Fibroblast of lung (primary cell): ENCODE measurements around the gene SLC44A5. TPM values are rescaled to one million over a fixed set of nuclear protein-coding genes. Genes with fewer than 3 reads are reported as not detected.

Experiments used
- DNase-seq, 2 donors: peaks; one replicate each; pipeline versions ENCODE4 v3.0.0 to v3.0.0-alpha.2; 2010; ENCODE audit warnings: low read depth in 2 of 2
- H2AFZ ChIP-seq: 2 replicates; pipeline ENCODE4 v1.5.1; 2012; ENCODE audit warnings: low read length, control low read depth, inconsistent platforms
- H3K27ac ChIP-seq: 2 replicates; pipeline ENCODE4 v1.5.1; 2011; ENCODE audit warnings: low read length, control low read depth; ENCODE audit not compliant: insufficient read depth
- H3K27me3 ChIP-seq: 2 replicates; pipeline ENCODE4 v1.5.1; 2011; ENCODE audit warnings: mild to moderate bottlenecking, low read length; ENCODE audit not compliant: control insufficient read depth, insufficient read depth
- H3K36me3 ChIP-seq: 2 replicates; pipeline ENCODE4 v1.5.1; 2011; ENCODE audit warnings: low read length; ENCODE audit not compliant: control insufficient read depth, insufficient read depth
- H3K4me1 ChIP-seq: 2 replicates; pipeline ENCODE4 v1.5.1; 2011; ENCODE audit warnings: low read length; ENCODE audit not compliant: control insufficient read depth, insufficient read depth; ENCODE audit errors: extremely low read depth
- H3K4me2 ChIP-seq: 2 replicates; pipeline ENCODE4 v1.5.1; 2011; ENCODE audit warnings: low read length, control low read depth; ENCODE audit not compliant: insufficient read depth; ENCODE audit errors: extremely low read depth
- H3K4me3 ChIP-seq, 4 experiments: fragments of 200-600 bp in 1 of 4; sonication (generic) in 1 of 4; replicated peaks in 1 of 4; 2 replicates each; pipeline ENCODE4 v1.5.1; 2011 to 2016; ENCODE audit warnings: low read length in 4 of 4, low read depth in 3 of 4, mild to moderate bottlenecking in 3 of 4, control low read depth in 2 of 4, inconsistent platforms in 1 of 4, mixed read lengths in 1 of 4; ENCODE audit not compliant: insufficient read depth in 1 of 4; ENCODE audit errors: control extremely low read depth in 1 of 4
- H3K79me2 ChIP-seq: 2 replicates; pipeline ENCODE4 v1.5.1; 2012; ENCODE audit warnings: mild to moderate bottlenecking, low read length, inconsistent platforms; ENCODE audit not compliant: control insufficient read depth, insufficient read depth
- H3K9ac ChIP-seq: 2 replicates; pipeline ENCODE4 v1.5.1; 2011; ENCODE audit warnings: mild to moderate bottlenecking, low read length, control low read depth; ENCODE audit not compliant: insufficient read depth
- H3K9me3 ChIP-seq: 2 replicates; pipeline ENCODE4 v1.5.1; 2012; ENCODE audit warnings: low read depth, low read length; ENCODE audit not compliant: control insufficient read depth, insufficient read depth
- H4K20me1 ChIP-seq: 2 replicates; pipeline ENCODE4 v1.5.1; 2011; ENCODE audit warnings: low read length; ENCODE audit not compliant: control insufficient read depth, insufficient read depth; ENCODE audit errors: extremely low read depth
- CTCF ChIP-seq, 2 donors: IDR thresholded peaks in 1 of 2; conservative IDR thresholded peaks in 1 of 2; 1 replicate in 1 of 2; 2 replicates in 1 of 2; pipeline ENCODE4 v1.5.1; 2011 to 2012; ENCODE audit warnings: low read length in 2 of 2, control low read depth in 1 of 2, inconsistent platforms in 1 of 2, low read depth in 1 of 2, mild to moderate bottlenecking in 1 of 2
- EZH2 ChIP-seq: IDR thresholded peaks from 2 replicates; pipeline ENCODE4 v1.5.1; 2012; ENCODE audit warnings: low read length, control low read depth, mild to moderate bottlenecking; ENCODE audit errors: missing control alignments
- polyA plus RNA-seq, 2 donors: library from polyadenylated mRNA; depleted of rRNA in 1 of 2; stranded (reverse) in 1 of 2; unstranded in 1 of 2; fragments of >200 nt; gene quantifications; 2 replicates each; pipeline ENCODE4 v1.2.1, GENCODE V29; 2011 to 2012; ENCODE audit warnings: missing spikeins in 1 of 2
- total RNA-seq: library from RNA; depleted of rRNA; stranded (reverse); fragments of >200 nt; gene quantifications from 2 replicates; pipeline ENCODE4 v1.2.1, GENCODE V29; 2014

Gene SLC44A5
- total and polyA plus RNA-seq, 2 donors (not counting 1 experiment from before 2014, with no cell fraction given), result under 0.01 to 0.03 TPM

GRCh38 chr1:75539230-75540116 lies 71.4 kb downstream of the SLC44A5 start:
- no peak overlapping the region for H3K4me2 ChIP-seq
- peak in 1 of 2 donors; percentile 91 for DNase-seq

GRCh38 chr1:75533085-75533484 lies 77.8 kb downstream of the SLC44A5 start:
- H3K27me3 ChIP-seq, result no peaks in the 10 kb centered on the region
- no peaks in the 10 kb centered on the region for H3K4me1 ChIP-seq
- H4K20me1 ChIP-seq, result no peaks in the 10 kb centered on the region
- H2AFZ ChIP-seq, result no peak overlapping the region
- no peak overlapping the region for H3K4me3 ChIP-seq
- TF ChIP-seq EZH2 (no peak), CTCF (conservative IDR thresholded peaks at IDR 0.05 in 1 of 2, IDR thresholded peaks at IDR 0.05 in 1 of 2; ENCODE audit: low read depth in 1 of 2, low read length in 2 of 2) (no peak)
- H3K79me2 ChIP-seq, result no peaks in the 10 kb centered on the region
- H3K36me3 ChIP-seq, result no peaks in the 10 kb centered on the region
- H3K9ac ChIP-seq, result no peak overlapping the region
- no peak overlapping the region for H3K27ac ChIP-seq
- DNase-seq, result peak in 1 of 2 donors; percentile 29
- no peak overlapping the region for H3K4me2 ChIP-seq
- H3K9me3 ChIP-seq, result no peaks in the 10 kb centered on the region

More at GRCh38 chr1:75539230-75540116, 71.4 kb downstream of the SLC44A5 start:
- Histone ChIP-seq H4K20me1 (no peaks in the 10 kb centered on the region), H3K9ac (no peak overlapping the region), H3K9me3 (no peaks in the 10 kb centered on the region), H3K79me2 (no peaks in the 10 kb centered on the region), H3K4me3 (no peak overlapping the region), H3K36me3 (no peaks in the 10 kb centered on the region), H3K4me1 (no peaks in the 10 kb centered on the region), H2AFZ (no peak overlapping the region), H3K27ac (no peak overlapping the region), H3K27me3 (no peaks in the 10 kb centered on the region)
- no peak for TF ChIP-seq EZH2
- TF ChIP-seq CTCF (conservative IDR thresholded peaks at IDR 0.05 in 1 of 2, IDR thresholded peaks at IDR 0.05 in 1 of 2; ENCODE audit: low read depth in 1 of 2, low read length in 2 of 2), result no peak

GRCh38 chr1:75531570-75531969 lies 79.3 kb downstream of the SLC44A5 start:
- H3K27ac ChIP-seq, result no peak overlapping the region
- no peaks in the 10 kb centered on the region for H3K36me3 ChIP-seq
- no peaks in the 10 kb centered on the region for H3K4me1 ChIP-seq
- no peak overlapping the region for H3K4me2 ChIP-seq
- DNase-seq, result no peak
- no peak overlapping the region for H3K9ac ChIP-seq
- H4K20me1 ChIP-seq, result no peaks in the 10 kb centered on the region
- H3K79me2 ChIP-seq, result no peaks in the 10 kb centered on the region
- no peak overlapping the region for H3K4me3 ChIP-seq
- H3K27me3 ChIP-seq, result no peaks in the 10 kb centered on the region
- H2AFZ ChIP-seq, result no peak overlapping the region
- H3K9me3 ChIP-seq, result no peaks in the 10 kb centered on the region
- TF ChIP-seq EZH2 (no peak), CTCF (conservative IDR thresholded peaks at IDR 0.05 in 1 of 2, IDR thresholded peaks at IDR 0.05 in 1 of 2; ENCODE audit: low read depth in 1 of 2, low read length in 2 of 2) (no peak)
